ENCODE results near the gene CNTNAP2.

The CNTNAP2 gene

DNA sequence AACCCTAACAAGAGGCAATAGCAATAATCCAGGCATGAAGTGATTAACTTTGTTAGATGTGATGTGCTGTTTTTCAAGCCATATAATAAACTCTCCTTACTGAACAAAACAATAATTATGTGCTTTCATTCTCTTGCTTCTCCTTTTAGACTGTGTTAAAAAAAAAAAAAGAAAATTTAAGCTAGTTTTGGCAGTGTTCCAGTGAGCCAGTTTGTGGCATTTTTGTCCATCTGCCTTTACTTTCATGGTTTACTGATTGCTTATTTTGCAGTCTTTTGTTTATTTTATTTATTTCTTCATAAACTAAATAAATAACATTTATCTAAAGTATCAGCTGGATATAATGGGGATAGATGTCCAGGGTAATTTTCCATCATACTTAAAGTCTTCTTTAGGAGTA is 625.3 kb downstream of the CNTNAP2 start:
- H3K79me1 ChIP-seq (ENCODE audit: low read length) = no peaks in the 10 kb centered on the region
- H3K23ac ChIP-seq (ENCODE audit: low read length) = no peak overlapping the region
- no peak overlapping the region for H4K5ac ChIP-seq (ENCODE audit: low read length)
- no peaks in the 10 kb centered on the region for H3K4me1 ChIP-seq (ENCODE audit: control insufficient read depth, low read depth, low read length)
- H3K56ac ChIP-seq (ENCODE audit: low read length) = no peak overlapping the region
- no peak overlapping the region for H3K18ac ChIP-seq (ENCODE audit: low read length)
- H3K79me2 ChIP-seq (ENCODE audit: control insufficient read depth, insufficient read depth, low read length) = no peaks in the 10 kb centered on the region
- no peak overlapping the region for H3K4ac ChIP-seq (ENCODE audit: low read depth, low read length)
- no peak overlapping the region for H4K8ac ChIP-seq (ENCODE audit: low read depth, low read length)
- no peak overlapping the region for H2BK120ac ChIP-seq (ENCODE audit: low read depth, low read length)
- no peaks in the 10 kb centered on the region for H3K27me3 ChIP-seq (ENCODE audit: insufficient read depth, low read length, poor library complexity)
- no peak for DNase-seq
- no peak overlapping the region for H2BK15ac ChIP-seq (replicated peaks; ENCODE audit: low read depth)
- H3K4me3 ChIP-seq (ENCODE audit: low read length) = no peak overlapping the region
- no peak overlapping the region for H3K9ac ChIP-seq (ENCODE audit: low read length)
- no peak overlapping the region for H3K27ac ChIP-seq (ENCODE audit: low read depth, low read length)
- no peak overlapping the region for H2AK5ac ChIP-seq (ENCODE audit: low read length)
- no peak overlapping the region for H2BK5ac ChIP-seq (ENCODE audit: low read length)
- no peaks in the 10 kb centered on the region for H3K36me3 ChIP-seq (ENCODE audit: control insufficient read depth, insufficient read depth, low read length)
- no peak overlapping the region for H3K4me2 ChIP-seq (ENCODE audit: low read length)

DNA sequence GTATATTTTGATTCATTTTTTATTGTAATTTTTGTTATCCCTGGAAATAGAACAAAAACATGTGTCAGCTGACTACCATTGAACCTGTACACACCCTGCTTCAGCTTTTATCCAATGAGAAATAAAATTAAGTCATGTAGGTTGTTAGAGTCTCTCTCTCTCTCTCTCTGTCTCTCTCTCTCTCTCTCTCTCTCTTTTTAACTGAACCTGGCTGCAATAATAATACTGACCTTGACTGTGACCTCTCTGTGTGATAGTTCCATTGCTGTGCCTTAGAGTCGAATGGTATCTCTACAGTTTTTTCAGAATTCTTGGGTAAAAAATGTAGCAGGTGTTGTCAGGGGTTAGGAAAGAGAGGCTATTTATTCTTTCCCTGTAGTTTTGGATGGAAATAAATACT is 637.8 kb downstream of the CNTNAP2 start:
- H3K9ac ChIP-seq (ENCODE audit: low read length) = no peak overlapping the region
- no peak overlapping the region for H4K5ac ChIP-seq (ENCODE audit: low read length)
- no peak overlapping the region for H3K27ac ChIP-seq (ENCODE audit: low read depth, low read length)
- no peak overlapping the region for H3K4me3 ChIP-seq (ENCODE audit: low read length)
- no peaks in the 10 kb centered on the region for H3K4me1 ChIP-seq (ENCODE audit: control insufficient read depth, low read depth, low read length)
- H3K18ac ChIP-seq (ENCODE audit: low read length) = no peak overlapping the region
- no peaks in the 10 kb centered on the region for H3K36me3 ChIP-seq (ENCODE audit: control insufficient read depth, insufficient read depth, low read length)
- no peaks in the 10 kb centered on the region for H3K79me1 ChIP-seq (ENCODE audit: low read length)
- DNase-seq = no peak
- no peak overlapping the region for H3K23ac ChIP-seq (ENCODE audit: low read length)
- H3K27me3 ChIP-seq (ENCODE audit: insufficient read depth, low read length, poor library complexity) = no peaks in the 10 kb centered on the region
- no peak overlapping the region for H4K8ac ChIP-seq (ENCODE audit: low read depth, low read length)
- H3K4me2 ChIP-seq (ENCODE audit: low read length) = no peak overlapping the region
- H3K4ac ChIP-seq (ENCODE audit: low read depth, low read length) = no peak overlapping the region
- H2BK120ac ChIP-seq (ENCODE audit: low read depth, low read length) = no peak overlapping the region
- H2AK5ac ChIP-seq (ENCODE audit: low read length) = no peak overlapping the region
- H2BK5ac ChIP-seq (ENCODE audit: low read length) = no peak overlapping the region
- H3K56ac ChIP-seq (ENCODE audit: low read length) = no peak overlapping the region
- no peak overlapping the region for H2BK15ac ChIP-seq (replicated peaks; ENCODE audit: low read depth)
- no CpG with 5 or more reads among the region's 1 CpG for WGBS (ENCODE audit: extremely low coverage, insufficient coverage, low lambda C conversion rate)
- no peaks in the 10 kb centered on the region for H3K79me2 ChIP-seq (ENCODE audit: control insufficient read depth, insufficient read depth, low read length)

DNA sequence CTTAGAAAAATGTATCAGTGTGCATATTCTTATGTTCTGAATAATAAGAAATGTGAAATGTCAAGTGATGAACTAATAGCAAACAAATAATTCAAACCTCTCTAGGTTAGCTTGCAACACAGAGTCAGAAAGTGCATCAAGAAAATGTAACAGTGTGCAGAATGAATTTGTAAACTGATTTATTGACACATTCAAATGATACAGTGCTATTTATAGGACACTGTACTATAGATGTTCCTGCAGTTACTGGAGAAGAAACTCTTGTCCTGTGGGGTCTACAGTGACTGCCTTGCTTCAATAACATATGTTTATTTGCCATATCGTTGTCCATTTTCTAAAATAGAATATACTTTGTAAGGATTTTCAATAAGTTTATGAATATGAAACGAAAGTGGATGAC is 639.0 kb downstream of the CNTNAP2 start:
- H3K18ac ChIP-seq (ENCODE audit: low read length) = no peak overlapping the region
- no peak overlapping the region for H4K5ac ChIP-seq (ENCODE audit: low read length)
- H3K27me3 ChIP-seq (ENCODE audit: insufficient read depth, low read length, poor library complexity) = no peaks in the 10 kb centered on the region
- 100% methylated on average over 1 of the region's 2 CpGs for WGBS (ENCODE audit: extremely low coverage, insufficient coverage, low lambda C conversion rate)
- H3K27ac ChIP-seq (ENCODE audit: low read depth, low read length) = no peak overlapping the region
- no peak overlapping the region for H3K4me3 ChIP-seq (ENCODE audit: low read length)
- no peak overlapping the region for H3K4ac ChIP-seq (ENCODE audit: low read depth, low read length)
- H3K79me1 ChIP-seq (ENCODE audit: low read length) = no peaks in the 10 kb centered on the region
- H3K36me3 ChIP-seq (ENCODE audit: control insufficient read depth, insufficient read depth, low read length) = no peaks in the 10 kb centered on the region
- H3K23ac ChIP-seq (ENCODE audit: low read length) = no peak overlapping the region
- no peak overlapping the region for H4K8ac ChIP-seq (ENCODE audit: low read depth, low read length)
- no peak overlapping the region for H2BK5ac ChIP-seq (ENCODE audit: low read length)
- no peak overlapping the region for H2BK120ac ChIP-seq (ENCODE audit: low read depth, low read length)
- no peaks in the 10 kb centered on the region for H3K4me1 ChIP-seq (ENCODE audit: control insufficient read depth, low read depth, low read length)
- H3K4me2 ChIP-seq (ENCODE audit: low read length) = no peak overlapping the region
- H3K9ac ChIP-seq (ENCODE audit: low read length) = no peak overlapping the region
- H2BK15ac ChIP-seq (replicated peaks; ENCODE audit: low read depth) = no peak overlapping the region
- no peak overlapping the region for H3K56ac ChIP-seq (ENCODE audit: low read length)
- H2AK5ac ChIP-seq (ENCODE audit: low read length) = no peak overlapping the region
- DNase-seq = no peak
- H3K79me2 ChIP-seq (ENCODE audit: control insufficient read depth, insufficient read depth, low read length) = no peaks in the 10 kb centered on the region

DNA sequence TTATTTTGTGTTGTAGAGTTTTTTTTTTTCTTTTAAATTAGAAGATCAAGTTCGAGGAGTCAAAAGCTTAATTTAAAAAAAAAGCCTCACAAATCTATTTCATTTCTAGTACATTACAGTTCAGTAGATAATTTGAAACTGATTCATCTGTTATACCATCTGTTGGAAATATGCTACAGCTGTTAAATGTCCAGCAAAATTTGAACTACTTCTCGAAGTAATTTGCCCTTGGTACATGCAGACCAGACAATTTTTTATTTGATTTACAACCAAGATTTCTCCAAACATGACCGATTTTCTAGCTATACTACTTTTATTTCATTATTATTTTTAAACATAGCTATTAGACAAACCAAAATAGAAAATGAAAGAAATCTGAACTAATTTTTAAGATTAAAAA is 647.9 kb downstream of the CNTNAP2 start:
- no peak overlapping the region for H3K4ac ChIP-seq (ENCODE audit: low read depth, low read length)
- WGBS (ENCODE audit: extremely low coverage, insufficient coverage, low lambda C conversion rate) = 100% methylated on average over 1 of the region's 3 CpGs
- no peaks in the 10 kb centered on the region for H3K36me3 ChIP-seq (ENCODE audit: control insufficient read depth, insufficient read depth, low read length)

DNA sequence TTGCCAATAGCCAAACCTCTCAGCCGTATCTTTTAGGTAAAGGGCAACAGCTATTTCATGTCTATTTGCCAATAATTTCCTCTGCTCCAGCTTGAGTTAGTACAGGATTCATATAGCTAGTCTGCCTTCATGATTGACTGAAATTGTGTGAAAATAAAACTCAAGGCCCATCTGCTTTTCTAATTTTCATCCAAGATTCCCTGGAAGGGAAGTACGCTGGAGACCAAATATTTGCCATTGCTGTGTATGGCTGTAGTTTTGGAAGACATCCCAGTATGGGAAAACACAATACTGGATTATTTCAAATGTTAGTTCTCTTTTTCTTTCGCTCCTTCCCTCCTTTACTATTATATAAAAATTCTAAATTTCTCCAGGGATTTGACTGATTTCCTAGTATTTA is 652.4 kb downstream of the CNTNAP2 start:
- Histone ChIP-seq H3K4ac (ENCODE audit: low read depth, low read length) (no peak overlapping the region), H3K4me3 (ENCODE audit: low read length) (no peak overlapping the region), H4K5ac (ENCODE audit: low read length) (no peak overlapping the region), H3K4me1 (ENCODE audit: control insufficient read depth, low read depth, low read length) (no peaks in the 10 kb centered on the region), H4K8ac (ENCODE audit: low read depth, low read length) (no peak overlapping the region), H3K56ac (ENCODE audit: low read length) (no peak overlapping the region), H3K79me1 (ENCODE audit: low read length) (no peaks in the 10 kb centered on the region), H3K23ac (ENCODE audit: low read length) (no peak overlapping the region), H3K27ac (ENCODE audit: low read depth, low read length) (no peak overlapping the region), H3K27me3 (ENCODE audit: insufficient read depth, low read length, poor library complexity) (no peaks in the 10 kb centered on the region), H2BK15ac (replicated peaks; ENCODE audit: low read depth) (no peak overlapping the region), H2BK5ac (ENCODE audit: low read length) (no peak overlapping the region), H2BK120ac (ENCODE audit: low read depth, low read length) (no peak overlapping the region), H3K79me2 (ENCODE audit: control insufficient read depth, insufficient read depth, low read length) (no peaks in the 10 kb centered on the region), H3K36me3 (ENCODE audit: control insufficient read depth, insufficient read depth, low read length) (no peaks in the 10 kb centered on the region), H3K4me2 (ENCODE audit: low read length) (no peak overlapping the region), H2AK5ac (ENCODE audit: low read length) (no peak overlapping the region), H3K9ac (ENCODE audit: low read length) (no peak overlapping the region), H3K18ac (ENCODE audit: low read length) (no peak overlapping the region)
- no peak for DNase-seq
- WGBS (ENCODE audit: extremely low coverage, insufficient coverage, low lambda C conversion rate) = no CpG with 5 or more reads among the region's 3 CpGs

More for the DNA sequence above, 647.9 kb downstream of the CNTNAP2 start:
- no peak for DNase-seq
- H3K79me1 ChIP-seq (ENCODE audit: low read length) = no peaks in the 10 kb centered on the region
- no peak overlapping the region for H3K9ac ChIP-seq (ENCODE audit: low read length)
- no peak overlapping the region for H3K4me2 ChIP-seq (ENCODE audit: low read length)
- H2BK5ac ChIP-seq (ENCODE audit: low read length) = no peak overlapping the region
- H2AK5ac ChIP-seq (ENCODE audit: low read length) = no peak overlapping the region
- no peak overlapping the region for H4K8ac ChIP-seq (ENCODE audit: low read depth, low read length)
- no peak overlapping the region for H3K56ac ChIP-seq (ENCODE audit: low read length)
- H3K4me3 ChIP-seq (ENCODE audit: low read length) = no peak overlapping the region
- no peak overlapping the region for H2BK15ac ChIP-seq (replicated peaks; ENCODE audit: low read depth)
- H3K27ac ChIP-seq (ENCODE audit: low read depth, low read length) = no peak overlapping the region
- H3K27me3 ChIP-seq (ENCODE audit: insufficient read depth, low read length, poor library complexity) = no peaks in the 10 kb centered on the region
- H3K23ac ChIP-seq (ENCODE audit: low read length) = no peak overlapping the region
- H4K5ac ChIP-seq (ENCODE audit: low read length) = no peak overlapping the region
- no peaks in the 10 kb centered on the region for H3K4me1 ChIP-seq (ENCODE audit: control insufficient read depth, low read depth, low read length)
- H3K79me2 ChIP-seq (ENCODE audit: control insufficient read depth, insufficient read depth, low read length) = no peaks in the 10 kb centered on the region
- no peak overlapping the region for H3K18ac ChIP-seq (ENCODE audit: low read length)
- H2BK120ac ChIP-seq (ENCODE audit: low read depth, low read length) = no peak overlapping the region

DNA sequence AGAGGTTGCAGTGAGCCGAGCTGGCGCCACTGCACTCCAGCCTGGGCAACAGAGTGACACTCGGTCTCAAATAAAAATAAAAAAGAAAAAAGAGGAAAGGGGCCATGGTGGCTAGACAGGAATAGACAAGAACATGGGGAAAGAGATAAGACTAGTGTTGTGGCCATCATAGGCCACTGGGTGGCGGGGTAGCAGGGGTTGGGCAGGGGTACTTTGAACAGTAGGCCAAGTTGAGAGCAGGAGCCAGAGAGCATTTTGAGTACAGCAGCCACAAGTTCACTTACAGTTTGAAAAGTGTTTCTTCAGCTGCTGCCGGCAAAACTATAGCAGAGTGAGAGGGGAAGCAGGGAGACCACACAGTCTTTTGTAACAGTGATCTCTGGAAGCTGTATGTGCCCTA is 656.0 kb downstream of the CNTNAP2 start:
- peak; percentile 78 for DNase-seq
- no peaks in the 10 kb centered on the region for H3K79me2 ChIP-seq (ENCODE audit: control insufficient read depth, insufficient read depth, low read length)

More for the DNA sequence above, 656.0 kb downstream of the CNTNAP2 start:
- no peak overlapping the region for H2BK120ac ChIP-seq (ENCODE audit: low read depth, low read length)
- no peak overlapping the region for H2BK5ac ChIP-seq (ENCODE audit: low read length)
- H2AK5ac ChIP-seq (ENCODE audit: low read length) = no peak overlapping the region
- no peaks in the 10 kb centered on the region for H3K4me1 ChIP-seq (ENCODE audit: control insufficient read depth, low read depth, low read length)
- H3K4ac ChIP-seq (ENCODE audit: low read depth, low read length) = no peak overlapping the region
- no peaks in the 10 kb centered on the region for H3K36me3 ChIP-seq (ENCODE audit: control insufficient read depth, insufficient read depth, low read length)
- H3K9ac ChIP-seq (ENCODE audit: low read length) = no peak overlapping the region
- no peak overlapping the region for H4K8ac ChIP-seq (ENCODE audit: low read depth, low read length)
- no peak overlapping the region for H3K4me2 ChIP-seq (ENCODE audit: low read length)
- no peak overlapping the region for H3K4me3 ChIP-seq (ENCODE audit: low read length)
- H3K27me3 ChIP-seq (ENCODE audit: insufficient read depth, low read length, poor library complexity) = no peaks in the 10 kb centered on the region
- H3K79me1 ChIP-seq (ENCODE audit: low read length) = no peaks in the 10 kb centered on the region
- no peak overlapping the region for H3K27ac ChIP-seq (ENCODE audit: low read depth, low read length)
- H3K56ac ChIP-seq (ENCODE audit: low read length) = no peak overlapping the region
- H3K18ac ChIP-seq (ENCODE audit: low read length) = no peak overlapping the region
- no peak overlapping the region for H2BK15ac ChIP-seq (replicated peaks; ENCODE audit: low read depth)
- H4K5ac ChIP-seq (ENCODE audit: low read length) = no peak overlapping the region
- WGBS (ENCODE audit: extremely low coverage, insufficient coverage, low lambda C conversion rate) = no CpG with 5 or more reads among the region's 5 CpGs
- no peak overlapping the region for H3K23ac ChIP-seq (ENCODE audit: low read length)
